Measurements from ENCODE around the gene SIDT2. TPM values are rescaled to one million over a fixed set of nuclear protein-coding genes. Genes with fewer than 3 reads are reported as not detected.

SIDT2 gene
- total and polyA plus RNA-seq, 2 of the 8 experiments (the other 6 are each of a cell fraction or from before 2014, with no cell fraction given), result 18.5 to 21.1 TPM

DNA sequence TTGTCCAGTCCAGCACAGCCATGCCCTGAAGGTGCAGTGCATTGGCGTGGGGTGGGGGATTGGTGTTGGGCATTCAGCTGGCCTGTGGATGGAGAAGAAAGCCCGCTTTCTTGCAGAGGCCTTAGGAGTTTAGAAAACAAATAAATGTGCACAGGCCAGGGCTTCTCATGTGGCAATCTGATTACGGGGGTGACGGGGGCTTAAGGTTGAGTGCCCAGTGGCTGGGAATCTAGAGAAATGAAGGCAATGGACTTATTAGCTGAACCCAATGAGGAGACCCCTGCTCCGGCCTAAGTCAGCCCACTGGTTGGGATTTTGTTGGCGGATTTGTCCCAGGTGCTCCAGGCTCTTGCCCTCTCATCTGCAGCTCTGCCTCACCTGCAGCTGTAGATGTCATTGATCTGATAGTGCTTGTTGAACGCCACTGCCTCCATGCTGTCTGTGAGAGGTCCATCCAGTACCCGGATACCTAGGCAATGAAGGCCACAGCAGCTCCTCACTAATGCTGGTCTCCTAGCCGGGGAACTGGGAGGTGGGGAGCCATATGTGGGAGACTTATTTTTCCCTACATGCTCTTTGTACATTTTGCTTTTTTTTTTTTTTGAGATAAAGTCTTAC is 47.1 kb downstream of the SIDT2 start:
- Histone ChIP-seq H4K8ac (ENCODE audit: extremely low read depth, insufficient read depth, low read length) (peak overlapping the region; percentile 41; the same call in 1 of the 2 replicates), H3K9me3 (ENCODE audit: insufficient read depth in 2 of 2, low read depth in 1 of 2, low read length in 1 of 2) (no peaks in the 10 kb centered on the region), H2BK15ac (ENCODE audit: low read length) (no peak overlapping the region), H3K4me3 (ENCODE audit: extremely low read depth in 1 of 4, insufficient read depth in 2 of 4, low read depth in 3 of 4, low read length in 4 of 4) (no peak overlapping the region), H3K79me2 (ENCODE audit: control insufficient read depth in 1 of 2, insufficient read depth in 2 of 2, low read length in 2 of 2) (0 out of 4 replicates have a peak, but pooled peaks cover 0 to 5% of the 10 kb centered on the region in 2 experiments), H3K27ac (ENCODE audit: low read depth, low read length) (no peak overlapping the region), H2BK120ac (replicated peaks; ENCODE audit: low read depth, low read length) (no peak overlapping the region), H4K20me1 (replicated peaks in 1 of 2; ENCODE audit: control insufficient read depth in 1 of 2, insufficient read depth in 2 of 2, low read length in 2 of 2) (peaks cover 1 to 2% of the 10 kb centered on the region in 2 experiments), H2AFZ (ENCODE audit: low read length) (no peak overlapping the region), H4K5ac (ENCODE audit: insufficient read length, low read depth, low read length) (no peak overlapping the region), H3K23me2 (ENCODE audit: low read depth, low read length) (no peaks in the 10 kb centered on the region), H3K27me3 (replicated peaks in 1 of 4; ENCODE audit: control insufficient read depth in 3 of 4, extremely low read depth in 1 of 4, insufficient read depth in 3 of 4, low read length in 3 of 4) (no peaks in the 10 kb centered on the region), H3K56ac (replicated peaks; ENCODE audit: insufficient read length, low read depth, low read length) (no peak overlapping the region), H2BK20ac (ENCODE audit: low read length) (no peak overlapping the region), H3K9ac (replicated peaks in 1 of 4; ENCODE audit: extremely low read depth in 1 of 4, low read depth in 3 of 4, low read length in 3 of 4) (no peak overlapping the region), H4K91ac (replicated peaks; ENCODE audit: insufficient read length, low read length) (no peak overlapping the region), H3K4ac (replicated peaks; ENCODE audit: insufficient read length, low read depth, low read length) (no peak overlapping the region), H3K14ac (ENCODE audit: insufficient read length) (no peak overlapping the region), H3K79me1 (ENCODE audit: low read depth, low read length) (peaks cover 7% of the 10 kb centered on the region; the same call in 1 of the 2 replicates), H3K36me3 (ENCODE audit: control insufficient read depth in 2 of 4, insufficient read depth in 4 of 4, low read length in 3 of 4) (peaks cover 7 to 25% (median 16%) of the 10 kb centered on the region in 4 experiments; a peak in 6 of 8 replicates), H3K4me1 (replicated peaks in 1 of 4; ENCODE audit: control insufficient read depth in 3 of 4, insufficient read depth in 4 of 4, low read length in 3 of 4) (no peaks in the 10 kb centered on the region), H2BK12ac (ENCODE audit: low read depth, low read length) (no peak overlapping the region), H2BK5ac (ENCODE audit: low read depth, low read length) (no peak overlapping the region), H3K18ac (ENCODE audit: extremely low read depth, low read length) (no peak overlapping the region), H3K4me2 (ENCODE audit: insufficient read depth in 1 of 2, low read depth in 2 of 2, low read length in 2 of 2) (no peak overlapping the region), H3K23ac (ENCODE audit: insufficient read length) (no peak overlapping the region), H2AK5ac (ENCODE audit: low read depth, low read length) (no peak overlapping the region)
- POLR2A ChIA-PET (ENCODE audit: partially characterized antibody), result interaction anchor here (1.7 to 2.6 kb wide), 3 partner anchors 23 to 50 kb away, joined by 6 to 11 read pairs (median 7); no protein-coding TSS in a partner anchor
- DNase-seq (ENCODE audit: low read depth in 1 of 2, low spot score in 2 of 2) (no peak), FAIRE-seq (no peak)
- WGBS, 2 experiments (ENCODE audit: extremely low coverage in 1 of 2, insufficient coverage in 1 of 2, insufficient read length in 1 of 2, insufficient replicate concordance in 2 of 2, low coverage in 1 of 2, low lambda C conversion rate in 2 of 2, missing lambda C conversion rate in 1 of 2), result 91% methylated on average over 9 of the region's 9 CpGs; no CpG with 5 or more reads in 1 of the 2 experiments
- CTCF ChIA-PET (ENCODE audit: partially characterized antibody), result interaction anchor here (0.6 to 25.0 kb wide), 20 partner anchors 9 to 454 kb away, joined by 3 to 449 read pairs (median 4); partner anchors contain the start of genes APOA1, APOA5, SIDT2 and TAGLN
- TF ChIP-seq KDM1A (IDR thresholded peaks at IDR 0.05; ENCODE audit: borderline replicate concordance, low read length) (no peak), TAF1 (IDR thresholded peaks at IDR 0.05; ENCODE audit: low read depth, low read length) (no peak), YY1 (IDR thresholded peaks at IDR 0.05; ENCODE audit: low read depth, low read length) (no peak), POU5F1 (IDR thresholded peaks at IDR 0.05; ENCODE audit: low read depth, low read length) (no peak), SUZ12 (IDR thresholded peaks at IDR 0.05; ENCODE audit: low read length) (no peak), SP4 (IDR thresholded peaks at IDR 0.05; ENCODE audit: low read length) (no peak), SP1 (IDR thresholded peaks at IDR 0.05; ENCODE audit: low read depth, low read length) (no peak)
- TF ChIP-seq, protein P1, sequence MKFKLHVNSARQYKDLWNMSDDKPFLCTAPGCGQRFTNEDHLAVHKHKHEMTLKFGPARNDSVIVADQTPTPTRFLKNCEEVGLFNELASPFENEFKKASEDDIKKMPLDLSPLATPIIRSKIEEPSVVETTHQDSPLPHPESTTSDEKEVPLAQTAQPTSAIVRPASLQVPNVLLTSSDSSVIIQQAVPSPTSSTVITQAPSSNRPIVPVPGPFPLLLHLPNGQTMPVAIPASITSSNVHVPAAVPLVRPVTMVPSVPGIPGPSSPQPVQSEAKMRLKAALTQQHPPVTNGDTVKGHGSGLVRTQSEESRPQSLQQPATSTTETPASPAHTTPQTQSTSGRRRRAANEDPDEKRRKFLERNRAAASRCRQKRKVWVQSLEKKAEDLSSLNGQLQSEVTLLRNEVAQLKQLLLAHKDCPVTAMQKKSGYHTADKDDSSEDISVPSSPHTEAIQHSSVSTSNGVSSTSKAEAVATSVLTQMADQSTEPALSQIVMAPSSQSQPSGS (IDR thresholded peaks at IDR 0.05; ENCODE audit: low read length), result no peak

Data from H1 (cell line).